ENCODE results near the gene TSEN2. TPM values are rescaled to one million over a fixed set of nuclear protein-coding genes. Genes with fewer than 3 reads are reported as not detected.

Gene TSEN2
- total RNA-seq, 1 experiment from 2014 or later: 26.8 TPM

DNA sequence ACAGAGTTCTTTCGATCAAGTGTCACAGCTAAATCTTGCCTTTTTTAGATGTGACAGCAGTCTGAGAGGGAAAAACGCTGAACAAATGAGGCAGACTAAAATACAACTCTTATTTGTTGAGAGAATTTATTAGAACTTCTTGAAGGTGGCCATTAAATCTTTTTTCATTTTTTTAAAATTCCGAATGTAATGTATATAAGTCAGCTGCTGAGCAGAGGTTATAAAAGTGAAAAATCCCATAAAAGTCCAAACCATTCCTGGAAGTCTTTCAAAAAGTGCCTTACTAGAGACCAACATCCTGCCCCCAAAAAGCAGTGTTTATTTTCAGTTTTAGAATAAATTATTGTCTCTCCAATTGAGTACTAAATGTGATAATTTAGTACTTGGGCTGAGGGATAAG, 3.1 kb downstream of the TSEN2 start:
- DNase-seq: no peak
- no TSS peak for BruUV-seq (replicated peaks)
- ChIA-PET POLR2A (ENCODE audit: unreplicated experiment) (no interaction called here), CTCF (no interaction called here)
- Histone ChIP-seq H3K79me2 (ENCODE audit: low read depth) (peaks cover 54% of the 10 kb centered on the region), H3K4me1 (replicated peaks; ENCODE audit: insufficient read depth) (peaks cover 25% of the 10 kb centered on the region), H3K36me3 (ENCODE audit: low read depth) (peaks cover 46% of the 10 kb centered on the region), H3K4me2 (no peak overlapping the region), H4K20me1 (ENCODE audit: insufficient read depth) (no peaks in the 10 kb centered on the region; the same call in 1 of the 2 replicates), H3K27me3 (ENCODE audit: insufficient read depth, low read depth) (no peaks in the 10 kb centered on the region), H3K9me3 (ENCODE audit: insufficient read depth, low read depth) (no peaks in the 10 kb centered on the region), H3K27ac (no peak overlapping the region), H3K9me2 (ENCODE audit: insufficient read depth) (no peaks in the 10 kb centered on the region), H3F3A (ENCODE audit: insufficient read depth, low read depth) (peaks cover 24% of the 10 kb centered on the region), H2AFZ (no peak overlapping the region), H3K4me3 (no peak overlapping the region)
- intact Hi-C loops (cut with micrococcal nuclease; ENCODE audit: unreplicated experiment): no loop called here
- no peak for TF ChIP-seq EZH2 (IDR thresholded peaks at IDR 0.05; ENCODE audit: low read depth)
- TF ChIP-seq, protein P1, sequence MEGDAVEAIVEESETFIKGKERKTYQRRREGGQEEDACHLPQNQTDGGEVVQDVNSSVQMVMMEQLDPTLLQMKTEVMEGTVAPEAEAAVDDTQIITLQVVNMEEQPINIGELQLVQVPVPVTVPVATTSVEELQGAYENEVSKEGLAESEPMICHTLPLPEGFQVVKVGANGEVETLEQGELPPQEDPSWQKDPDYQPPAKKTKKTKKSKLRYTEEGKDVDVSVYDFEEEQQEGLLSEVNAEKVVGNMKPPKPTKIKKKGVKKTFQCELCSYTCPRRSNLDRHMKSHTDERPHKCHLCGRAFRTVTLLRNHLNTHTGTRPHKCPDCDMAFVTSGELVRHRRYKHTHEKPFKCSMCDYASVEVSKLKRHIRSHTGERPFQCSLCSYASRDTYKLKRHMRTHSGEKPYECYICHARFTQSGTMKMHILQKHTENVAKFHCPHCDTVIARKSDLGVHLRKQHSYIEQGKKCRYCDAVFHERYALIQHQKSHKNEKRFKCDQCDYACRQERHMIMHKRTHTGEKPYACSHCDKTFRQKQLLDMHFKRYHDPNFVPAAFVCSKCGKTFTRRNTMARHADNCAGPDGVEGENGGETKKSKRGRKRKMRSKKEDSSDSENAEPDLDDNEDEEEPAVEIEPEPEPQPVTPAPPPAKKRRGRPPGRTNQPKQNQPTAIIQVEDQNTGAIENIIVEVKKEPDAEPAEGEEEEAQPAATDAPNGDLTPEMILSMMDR (conservative IDR thresholded peaks at IDR 0.05): no peak

DNA sequence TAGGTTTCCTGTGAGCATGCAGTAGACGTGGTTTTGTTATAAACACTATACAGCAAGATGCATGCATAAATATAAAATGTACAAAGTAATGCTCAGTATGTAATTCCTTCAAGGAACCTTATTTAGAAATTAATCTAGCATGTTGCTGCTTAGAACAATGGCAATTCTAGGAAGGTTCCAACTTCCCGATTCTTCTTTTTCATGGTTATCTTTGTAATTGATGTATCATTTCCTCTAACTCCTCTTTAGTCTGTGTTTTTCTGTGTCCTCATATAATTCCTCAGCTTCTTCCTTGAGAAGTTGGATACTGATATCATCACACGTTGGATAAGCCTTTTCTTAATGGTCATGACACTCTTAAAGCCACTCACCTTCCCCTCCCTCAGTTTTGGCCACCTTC, 3.5 kb downstream of the TSEN2 start:
- Histone ChIP-seq H3K4me3 (no peak overlapping the region), H2AFZ (no peak overlapping the region), H3K4me2 (no peak overlapping the region), H3K4me1 (replicated peaks; ENCODE audit: insufficient read depth) (peaks cover 21% of the 10 kb centered on the region), H3F3A (ENCODE audit: insufficient read depth, low read depth) (peaks cover 20% of the 10 kb centered on the region), H3K36me3 (ENCODE audit: low read depth) (peaks cover 46% of the 10 kb centered on the region), H3K79me2 (ENCODE audit: low read depth) (peaks cover 51% of the 10 kb centered on the region), H3K9me3 (ENCODE audit: insufficient read depth, low read depth) (no peaks in the 10 kb centered on the region), H3K27ac (no peak overlapping the region), H4K20me1 (ENCODE audit: insufficient read depth) (no peaks in the 10 kb centered on the region; the same call in 1 of the 2 replicates), H3K27me3 (ENCODE audit: insufficient read depth, low read depth) (no peaks in the 10 kb centered on the region), H3K9me2 (ENCODE audit: insufficient read depth) (no peaks in the 10 kb centered on the region)
- intact Hi-C loops (cut with micrococcal nuclease; ENCODE audit: unreplicated experiment): no loop called here
- no TSS peak for BruUV-seq (replicated peaks)
- POLR2A ChIA-PET (ENCODE audit: unreplicated experiment): interaction anchor here (0.6 kb wide), 1 partner anchor 157 kb away, joined by 5 read pairs; no protein-coding TSS in a partner anchor
- TF ChIP-seq, protein P1 (conservative IDR thresholded peaks at IDR 0.05): no peak
- TF ChIP-seq EZH2 (IDR thresholded peaks at IDR 0.05; ENCODE audit: low read depth): no peak
- DNase-seq: no peak
- CTCF ChIA-PET: no interaction called here

DNA sequence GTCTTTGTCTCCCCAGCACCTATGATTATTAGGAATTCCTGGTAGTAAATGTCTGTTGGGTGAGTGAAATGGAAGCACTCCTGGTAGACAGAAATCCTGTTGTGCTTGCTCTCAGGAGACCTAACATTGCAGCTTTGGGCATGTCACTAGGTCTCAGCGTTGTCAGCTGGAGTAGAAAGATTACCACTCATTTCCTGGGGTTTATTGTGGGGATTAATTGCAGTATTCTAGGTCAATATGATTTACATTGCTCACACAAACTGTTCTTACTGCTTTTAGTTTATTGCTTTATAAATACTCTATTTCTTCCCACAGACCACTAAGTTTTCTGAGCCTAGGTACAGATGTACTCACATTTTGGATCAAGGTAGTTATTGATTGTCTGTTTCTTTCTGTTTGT, 5.1 kb downstream of the TSEN2 start:
- ChIA-PET CTCF (no interaction called here), POLR2A (ENCODE audit: unreplicated experiment) (no interaction called here)
- Histone ChIP-seq H3K9me3 (ENCODE audit: insufficient read depth, low read depth) (no peaks in the 10 kb centered on the region), H4K20me1 (ENCODE audit: insufficient read depth) (no peaks in the 10 kb centered on the region; the same call in 1 of the 2 replicates), H3F3A (ENCODE audit: insufficient read depth, low read depth) (peaks cover 7% of the 10 kb centered on the region), H3K4me1 (replicated peaks; ENCODE audit: insufficient read depth) (peaks cover 11% of the 10 kb centered on the region), H3K79me2 (ENCODE audit: low read depth) (peaks cover 42% of the 10 kb centered on the region), H3K27ac (no peak overlapping the region), H2AFZ (no peak overlapping the region), H3K4me2 (no peak overlapping the region), H3K36me3 (ENCODE audit: low read depth) (peaks cover 47% of the 10 kb centered on the region), H3K4me3 (no peak overlapping the region), H3K27me3 (ENCODE audit: insufficient read depth, low read depth) (no peaks in the 10 kb centered on the region), H3K9me2 (ENCODE audit: insufficient read depth) (no peaks in the 10 kb centered on the region)
- no peak for DNase-seq
- no TSS peak for BruUV-seq (replicated peaks)
- TF ChIP-seq, protein P1 (conservative IDR thresholded peaks at IDR 0.05): no peak
- no peak for TF ChIP-seq EZH2 (IDR thresholded peaks at IDR 0.05; ENCODE audit: low read depth)
- intact Hi-C loops (cut with micrococcal nuclease; ENCODE audit: unreplicated experiment): no loop called here
